Umbilical cord (tissue), 1 donor: ENCODE results near the gene LPCAT2. TPM values are rescaled to one million over a fixed set of nuclear protein-coding genes. Genes with fewer than 3 reads are reported as not detected.

Experiments
- total RNA-seq: library from RNA; depleted of rRNA; stranded (reverse); fragments of >200 nt; gene quantifications from one replicate; pipeline ENCODE4 v1.2.3, GENCODE V29; 2014; ENCODE audit warnings: low replicate concordance; ENCODE audit not compliant: insufficient read depth

The LPCAT2 gene
- total RNA-seq, 1 donor from 2014 or later, result 47.7 TPM

Other genes starting within 250 kb of the LPCAT2 start
- gene IRX6, start 184.9 kb upstream of the LPCAT2 start, total RNA-seq, result not detected
- gene MMP2, start 29.9 kb upstream of the LPCAT2 start, total RNA-seq, result 175 TPM
- gene CAPNS2, start 57.6 kb downstream of the LPCAT2 start, total RNA-seq, result 21.4 TPM
- 2.6 TPM for gene SLC6A2, start 146.9 kb downstream of the LPCAT2 start, total RNA-seq